Measurements from ENCODE around the gene ST7. TPM values are rescaled to one million over a fixed set of nuclear protein-coding genes. Genes with fewer than 3 reads are reported as not detected.

ST7 gene
- total and polyA plus RNA-seq, 2 donors from 2014 or later = 21.5 to 29.8 TPM

- no peaks in the 10 kb centered on the region for H3K9me3 ChIP-seq (ENCODE audit: control insufficient read depth in 2 of 3, insufficient read depth in 1 of 3, low read length in 3 of 3)
- H3K9ac ChIP-seq (ENCODE audit: low read length in 3 of 3) = no peak overlapping the region
- no peak overlapping the region for H3K4me3 ChIP-seq (ENCODE audit: low read length in 3 of 3)
- FAIRE-seq (no peak), DNase-seq (no peak)
- no peaks in the 10 kb centered on the region for H3K4me1 ChIP-seq (ENCODE audit: control insufficient read depth in 2 of 3, insufficient read depth in 2 of 3, low read depth in 1 of 3, low read length in 3 of 3)
- H3K27me3 ChIP-seq (ENCODE audit: control insufficient read depth, insufficient read depth, low read length) = no peaks in the 10 kb centered on the region
- peaks cover 0 to 6% (median 3%) of the 10 kb centered on the region in 3 donors for H3K36me3 ChIP-seq (ENCODE audit: control insufficient read depth in 2 of 3, insufficient read depth in 3 of 3, low read length in 3 of 3)
- no peak overlapping the region for H3K27ac ChIP-seq (ENCODE audit: low read depth in 2 of 2, low read length in 2 of 2)
- TF ChIP-seq CTCF (IDR thresholded peaks at IDR 0.05; ENCODE audit: borderline replicate concordance, extremely low read depth, insufficient read depth) = no peak
- intact Hi-C loops (cut with DNase I) = no loop called here
Observed at GRCh38 chr7:117143580-117143979, 190.3 kb downstream of the ST7 start.

- Histone ChIP-seq H3K4me1 (ENCODE audit: control insufficient read depth in 2 of 3, insufficient read depth in 2 of 3, low read depth in 1 of 3, low read length in 3 of 3) (no peaks in the 10 kb centered on the region), H3K27ac (ENCODE audit: low read depth in 2 of 2, low read length in 2 of 2) (no peak overlapping the region), H3K27me3 (ENCODE audit: control insufficient read depth, insufficient read depth, low read length) (no peaks in the 10 kb centered on the region), H3K4me3 (ENCODE audit: low read length in 3 of 3) (no peak overlapping the region), H3K9ac (ENCODE audit: low read length in 3 of 3) (no peak overlapping the region), H3K36me3 (ENCODE audit: control insufficient read depth in 2 of 3, insufficient read depth in 3 of 3, low read length in 3 of 3) (no peaks in the 10 kb centered on the region), H3K9me3 (ENCODE audit: control insufficient read depth in 2 of 3, insufficient read depth in 1 of 3, low read length in 3 of 3) (no peaks in the 10 kb centered on the region)
- no peak for TF ChIP-seq CTCF (IDR thresholded peaks at IDR 0.05; ENCODE audit: borderline replicate concordance, extremely low read depth, insufficient read depth)
- no peak for FAIRE-seq
- intact Hi-C loops (cut with DNase I) = no loop called here
- DNase-seq = no peak
Observed at GRCh38 chr7:117145333-117145732, 192.0 kb downstream of the ST7 start.

- no peaks in the 10 kb centered on the region for H3K9me3 ChIP-seq (ENCODE audit: control insufficient read depth in 2 of 3, insufficient read depth in 1 of 3, low read length in 3 of 3)
- no peaks in the 10 kb centered on the region for H3K4me1 ChIP-seq (ENCODE audit: control insufficient read depth in 2 of 3, insufficient read depth in 2 of 3, low read depth in 1 of 3, low read length in 3 of 3)
- no peak overlapping the region for H3K4me3 ChIP-seq (ENCODE audit: low read length in 3 of 3)
- no peaks in the 10 kb centered on the region for H3K36me3 ChIP-seq (ENCODE audit: control insufficient read depth in 2 of 3, insufficient read depth in 3 of 3, low read length in 3 of 3)
- H3K27ac ChIP-seq (ENCODE audit: low read depth in 2 of 2, low read length in 2 of 2) = no peak overlapping the region
- no peak overlapping the region for H3K9ac ChIP-seq (ENCODE audit: low read length in 3 of 3)
- no peaks in the 10 kb centered on the region for H3K27me3 ChIP-seq (ENCODE audit: control insufficient read depth, insufficient read depth, low read length)
- TF ChIP-seq CTCF (IDR thresholded peaks at IDR 0.05; ENCODE audit: borderline replicate concordance, extremely low read depth, insufficient read depth) = no peak
- no peak for FAIRE-seq
- intact Hi-C loops (cut with DNase I) = no loop called here
- DNase-seq = no peak
Observed at GRCh38 chr7:117146059-117146458, 192.8 kb downstream of the ST7 start.

- DNase-seq (no peak), FAIRE-seq (no peak)
- Histone ChIP-seq H3K9me3 (ENCODE audit: control insufficient read depth in 2 of 3, insufficient read depth in 1 of 3, low read length in 3 of 3) (no peaks in the 10 kb centered on the region), H3K9ac (ENCODE audit: low read length in 3 of 3) (no peak overlapping the region), H3K4me1 (ENCODE audit: control insufficient read depth in 2 of 3, insufficient read depth in 2 of 3, low read depth in 1 of 3, low read length in 3 of 3) (no peaks in the 10 kb centered on the region), H3K27me3 (ENCODE audit: control insufficient read depth, insufficient read depth, low read length) (no peaks in the 10 kb centered on the region), H3K36me3 (ENCODE audit: control insufficient read depth in 2 of 3, insufficient read depth in 3 of 3, low read length in 3 of 3) (no peaks in the 10 kb centered on the region), H3K27ac (ENCODE audit: low read depth in 2 of 2, low read length in 2 of 2) (no peak overlapping the region), H3K4me3 (ENCODE audit: low read length in 3 of 3) (no peak overlapping the region)
- intact Hi-C loops (cut with DNase I) = no loop called here
- TF ChIP-seq CTCF (IDR thresholded peaks at IDR 0.05; ENCODE audit: borderline replicate concordance, extremely low read depth, insufficient read depth) = no peak
Observed at GRCh38 chr7:117146511-117146910, 193.2 kb downstream of the ST7 start.

Data from kidney (tissue), 14 donors.